Naive thymus-derived CD4-positive, alpha-beta T cell (primary cell): ENCODE data around the gene SMO. TPM values are rescaled to one million over a fixed set of nuclear protein-coding genes. Genes with fewer than 3 reads are reported as not detected.

ENCODE experiments used
- ATAC-seq: fragments of 150-1000 bp; cut with Tn5 transposase; 2 replicates; pipeline ENCODE4 v1.10.0; 2021; ENCODE audit warnings: mild to moderate bottlenecking, moderate library complexity
- CTCF ChIA-PET: fragments of 350-600 bp; sonication (Branson Sonifier 250); formaldehyde crosslinking; loops from one replicate; lab custom pipeline; 2021; ENCODE audit warnings: antibody characterized with exemption; lab: Charles Lee
- POLR2A ChIA-PET: fragments of 350-600 bp; sonication (Branson Sonifier 250); formaldehyde crosslinking; loops from one replicate; lab custom pipeline; 2021; ENCODE audit warnings: antibody characterized with exemption, inconsistent platforms; lab: Charles Lee
- DNase-seq, 9 donors: peaks; one replicate each; pipeline versions ENCODE4 v3.0.0 to v3.0.0-alpha.2; 2020 to 2022; ENCODE audit warnings: mixed read lengths in 1 of 9
- H3K27ac ChIP-seq: one replicate; pipeline ENCODE4 v1.7.0; 2013; ENCODE audit warnings: mild to moderate bottlenecking, low read depth, low read length, moderate library complexity
- H3K27me3 ChIP-seq, 2 donors: one replicate each; pipeline ENCODE4 v1.7.0; 2013; ENCODE audit warnings: low read length in 2 of 2, mild to moderate bottlenecking in 2 of 2, moderate library complexity in 2 of 2; ENCODE audit not compliant: control insufficient read depth in 2 of 2, insufficient read depth in 2 of 2
- H3K36me3 ChIP-seq, 3 experiments: 1 replicate in 2 of 3; 2 replicates in 1 of 3; pipeline ENCODE4 v1.7.0; 2013; ENCODE audit warnings: low read length in 3 of 3, mild to moderate bottlenecking in 3 of 3, moderate library complexity in 1 of 3; ENCODE audit not compliant: insufficient read depth in 3 of 3, control insufficient read depth in 2 of 3
- H3K4me1 ChIP-seq, 2 donors: one replicate each; pipeline ENCODE4 v1.7.0; 2013; ENCODE audit warnings: low read length in 2 of 2, mild to moderate bottlenecking in 2 of 2, moderate library complexity in 1 of 2; ENCODE audit not compliant: control insufficient read depth in 2 of 2, insufficient read depth in 2 of 2
- H3K4me3 ChIP-seq: 2 replicates; pipeline ENCODE4 v1.7.0; 2013; ENCODE audit warnings: mild to moderate bottlenecking, low read length
- H3K9me3 ChIP-seq, 3 experiments: 1 replicate in 2 of 3; 2 replicates in 1 of 3; pipeline ENCODE4 v1.7.0; 2013; ENCODE audit warnings: low read length in 3 of 3; ENCODE audit not compliant: control insufficient read depth in 2 of 3
- H3K27ac Mint-ChIP-seq, 9 donors: one replicate each; pipeline ENCODE4 v1.8.0; 2020 to 2022; ENCODE audit warnings: mixed read lengths in 9 of 9, mild to moderate bottlenecking in 8 of 9, moderate library complexity in 5 of 9, inconsistent platforms in 2 of 9
- H3K27me3 Mint-ChIP-seq, 5 donors: one replicate each; pipeline ENCODE4 v1.8.0; 2021 to 2022; ENCODE audit warnings: mixed read lengths in 5 of 5, mild to moderate bottlenecking in 1 of 5
- H3K36me3 Mint-ChIP-seq, 5 donors: one replicate each; pipeline ENCODE4 v1.8.0; 2020 to 2022; ENCODE audit warnings: mixed read lengths in 5 of 5, mild to moderate bottlenecking in 3 of 5, inconsistent platforms in 1 of 5
- H3K4me1 Mint-ChIP-seq, 7 donors: one replicate each; pipeline ENCODE4 v1.8.0; 2020 to 2022; ENCODE audit warnings: mixed read lengths in 7 of 7, mild to moderate bottlenecking in 3 of 7, inconsistent platforms in 1 of 7
- H3K4me3 Mint-ChIP-seq, 10 donors: one replicate each; pipeline ENCODE4 v1.8.0; 2020 to 2022; ENCODE audit warnings: mild to moderate bottlenecking in 10 of 10, mixed read lengths in 10 of 10, moderate library complexity in 6 of 10, inconsistent platforms in 2 of 10
- H3K9me3 Mint-ChIP-seq, 11 donors: one replicate each; pipeline ENCODE4 v1.8.0; 2020 to 2022; ENCODE audit warnings: mixed read lengths in 11 of 11, mild to moderate bottlenecking in 4 of 11, inconsistent platforms in 1 of 11, moderate library complexity in 1 of 11
- intact Hi-C, 2 donors: fragments of 100-400 bp; cut with micrococcal nuclease; formaldehyde crosslinking; loops; one replicate each; pipeline ENCODE4 v1.15.1; 2023
- polyA plus RNA-seq, 2 donors: library from polyadenylated mRNA; unstranded; fragments of 300-500 nt; fragmentation: Illumina TruSeq; gene quantifications; one replicate each; pipeline ENCODE4 v1.2.3, GENCODE V29; 2021
- total RNA-seq, 6 experiments: library from RNA in 5 of 6; stranded (reverse) in 5 of 6; gene quantifications; 1 replicate in 5 of 6; 2 replicates in 1 of 6; pipeline ENCODE4 v1.2.3 and lab custom pipeline; 2021 to 2026

Gene SMO
- total and polyA plus RNA-seq, 7 experiments from 2014 or later = 0.11 to 0.22 TPM; not detected in 5

DNA sequence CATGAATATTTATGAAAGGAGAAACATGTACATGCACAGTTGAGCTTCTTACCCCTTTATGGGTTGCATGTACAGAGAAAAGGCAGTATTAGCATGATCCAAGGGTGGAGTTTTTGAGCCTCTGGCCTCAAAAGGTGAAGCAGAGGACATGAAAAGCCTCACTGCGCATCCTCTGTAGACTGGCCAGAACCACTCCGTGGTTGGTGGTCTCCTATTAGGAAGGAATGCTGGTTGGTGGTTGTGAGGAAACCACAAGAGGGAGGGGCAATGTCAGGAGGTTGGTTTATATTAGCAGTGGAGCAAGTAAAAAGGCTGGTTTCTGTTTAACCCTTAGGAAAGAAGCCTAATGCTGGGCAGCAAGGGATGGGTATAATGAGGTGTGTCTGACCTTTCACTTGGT, 73.9 kb downstream of the SMO start:
- Mint-ChIP-seq H3K4me3 (peak overlapping the region in 3 of 10 donors; percentile 6 to 34 (median 25)), H3K27me3 (peaks cover 0 to under 1% (median 0%) of the 10 kb centered on the region in 5 donors), H3K4me1 (peaks cover 21 to 50% (median 38%) of the 10 kb centered on the region in 7 donors), H3K36me3 (peaks cover 0 to 5% (median 4%) of the 10 kb centered on the region in 5 donors), H3K27ac (peak overlapping the region in 1 of 9 donors; percentile 43), H3K9me3 (no peaks in the 10 kb centered on the region)
- DNase-seq (no peak), ATAC-seq (no peak)
- no peaks in the 10 kb centered on the region for H3K27me3 ChIP-seq
- intact Hi-C loops = no loop called here
- no peak overlapping the region for H3K4me3 ChIP-seq
- no peak overlapping the region for H3K27ac ChIP-seq
- H3K36me3 ChIP-seq = no peaks in the 10 kb centered on the region
- ChIA-PET CTCF (interaction anchor here (2.4 to 2.5 kb wide), 2 partner anchors 9 to 44 kb away, joined by 9 to 11 read pairs; no protein-coding TSS in a partner anchor), POLR2A (no interaction called here)
- no peaks in the 10 kb centered on the region for H3K9me3 ChIP-seq
- peaks cover 10 to 12% of the 10 kb centered on the region in 2 donors for H3K4me1 ChIP-seq

Other genes with a start within 250 kb of the SMO start
- 10 to 100 TPM; 28.6 to 40.6 (median 39.6) TPM for gene TNPO3, start 133.5 kb upstream of the SMO start, total RNA-seq
- gene TNPO3, start 133.5 kb upstream of the SMO start, polyA plus RNA-seq = 10 to 100 TPM; 30.4 to 37.7 TPM
- gene TSPAN33, start 43.9 kb upstream of the SMO start, total RNA-seq = 10 to 100 TPM in 1 of 5 experiments, 1 to 10 TPM in 4; 1.8 to 14.8 (median 3.6) TPM
- gene TSPAN33, start 43.9 kb upstream of the SMO start, polyA plus RNA-seq = 10 to 100 TPM in 1 of 2 donors, 1 to 10 TPM in 1; 3.3 to 13.0 TPM
- gene AHCYL2, start 36.4 kb downstream of the SMO start, total RNA-seq = 10 to 100 TPM; 14.4 to 22.2 (median 20.4) TPM
- gene AHCYL2, start 36.4 kb downstream of the SMO start, polyA plus RNA-seq = 10 to 100 TPM in 1 of 2 donors, 1 to 10 TPM in 1; 8.6 to 13.1 TPM
- 10 to 100 TPM in 1 of 5 experiments, under 1 TPM in 3, not detected in 1; 0.14 to 21.4 (median 0.27) TPM for gene STRIP2, start 245.8 kb downstream of the SMO start, total RNA-seq
- gene STRIP2, start 245.8 kb downstream of the SMO start, polyA plus RNA-seq = not detected